ENCODE results near the gene GATM. TPM values are rescaled to one million over a fixed set of nuclear protein-coding genes. Genes with fewer than 3 reads are reported as not detected.

Gene GATM
- total RNA-seq, 5 donors from 2014 or later (not counting 1 experiment from before 2014, with no cell fraction given): 0.49 to 5.5 (median 2.0) TPM

- no peaks in the 10 kb centered on the region for H3K4me1 Mint-ChIP-seq
- DNase-seq (no peak), ATAC-seq (replicated peaks in 1 of 4) (no peak)
- Histone ChIP-seq H3K9me3 (no peaks in the 10 kb centered on the region), H3K4me3 (ENCODE audit: control insufficient read depth in 1 of 2, extremely low read depth in 1 of 2, low read length in 1 of 2) (no peak overlapping the region), H3K4me1 (ENCODE audit: control insufficient read depth in 1 of 2, extremely low read depth in 1 of 2, insufficient read depth in 2 of 2, low read length in 2 of 2) (no peaks in the 10 kb centered on the region), H3K36me3 (ENCODE audit: control insufficient read depth in 2 of 2, extremely low read depth in 1 of 2, insufficient read depth in 1 of 2, low read length in 1 of 2) (no peaks in the 10 kb centered on the region), H3K27ac (ENCODE audit: low read length) (no peak overlapping the region), H3K27me3 (replicated peaks in 1 of 2; ENCODE audit: control insufficient read depth in 2 of 2, extremely low read depth in 1 of 2, insufficient read depth in 2 of 2, low read length in 1 of 2) (peaks cover 4 to 11% of the 10 kb centered on the region in 2 experiments)
- ChIA-PET POLR2A (no interaction called here), CTCF (interaction anchor here in 1 of 2 donors (0.6 kb wide), 1 partner anchor 38 kb away, joined by 4 read pairs; no protein-coding TSS in a partner anchor)
- no peak overlapping the region for H3K4me3 Mint-ChIP-seq
- WGBS (ENCODE audit: insufficient coverage): 79% methylated on average over 3 of the region's 3 CpGs
- H3K27ac Mint-ChIP-seq: no peak overlapping the region
- no peaks in the 10 kb centered on the region for H3K9me3 Mint-ChIP-seq
- H3K27me3 Mint-ChIP-seq: peaks cover 31 to 46% of the 10 kb centered on the region in 2 donors
- no peaks in the 10 kb centered on the region for H3K36me3 Mint-ChIP-seq
Observed at GRCh38 chr15:45349623-45350022, 28.7 kb downstream of the GATM start.

GRCh38 chr15:45347989-45348388 is 30.4 kb downstream of the GATM start:
- H3K4me3 Mint-ChIP-seq: no peak overlapping the region
- H3K4me1 ChIP-seq (ENCODE audit: control insufficient read depth in 1 of 2, extremely low read depth in 1 of 2, insufficient read depth in 2 of 2, low read length in 2 of 2): no peaks in the 10 kb centered on the region
- DNase-seq: no peak
- ChIA-PET POLR2A (no interaction called here), CTCF (no interaction called here)
- H3K9me3 Mint-ChIP-seq: no peaks in the 10 kb centered on the region
- no peak for ATAC-seq (replicated peaks in 1 of 4)
- no peaks in the 10 kb centered on the region for H3K36me3 Mint-ChIP-seq
- no peaks in the 10 kb centered on the region for H3K4me1 Mint-ChIP-seq
- peaks cover 4 to 11% of the 10 kb centered on the region in 2 experiments for H3K27me3 ChIP-seq (replicated peaks in 1 of 2; ENCODE audit: control insufficient read depth in 2 of 2, extremely low read depth in 1 of 2, insufficient read depth in 2 of 2, low read length in 1 of 2)
- H3K36me3 ChIP-seq (ENCODE audit: control insufficient read depth in 2 of 2, extremely low read depth in 1 of 2, insufficient read depth in 1 of 2, low read length in 1 of 2): no peaks in the 10 kb centered on the region
- H3K27ac ChIP-seq (ENCODE audit: low read length): no peak overlapping the region
- H3K27ac Mint-ChIP-seq: no peak overlapping the region
- H3K27me3 Mint-ChIP-seq: peaks cover 31 to 46% of the 10 kb centered on the region in 2 donors
- no peaks in the 10 kb centered on the region for H3K9me3 ChIP-seq
- H3K4me3 ChIP-seq (ENCODE audit: control insufficient read depth in 1 of 2, extremely low read depth in 1 of 2, low read length in 1 of 2): no peak overlapping the region

- DNase-seq: no peak
- Histone ChIP-seq H3K4me3 (ENCODE audit: control insufficient read depth in 1 of 2, extremely low read depth in 1 of 2, low read length in 1 of 2) (no peak overlapping the region), H3K27me3 (replicated peaks in 1 of 2; ENCODE audit: control insufficient read depth in 2 of 2, extremely low read depth in 1 of 2, insufficient read depth in 2 of 2, low read length in 1 of 2) (peaks cover 4 to 15% of the 10 kb centered on the region in 2 experiments), H3K36me3 (ENCODE audit: control insufficient read depth in 2 of 2, extremely low read depth in 1 of 2, insufficient read depth in 1 of 2, low read length in 1 of 2) (no peaks in the 10 kb centered on the region), H3K9me3 (no peaks in the 10 kb centered on the region), H3K27ac (ENCODE audit: low read length) (no peak overlapping the region), H3K4me1 (ENCODE audit: control insufficient read depth in 1 of 2, extremely low read depth in 1 of 2, insufficient read depth in 2 of 2, low read length in 2 of 2) (no peaks in the 10 kb centered on the region)
- Mint-ChIP-seq H3K4me1 (no peaks in the 10 kb centered on the region), H3K9me3 (no peaks in the 10 kb centered on the region), H3K27me3 (peaks cover 27 to 42% of the 10 kb centered on the region in 2 donors), H3K4me3 (no peak overlapping the region), H3K36me3 (no peaks in the 10 kb centered on the region), H3K27ac (no peak overlapping the region)
- ChIA-PET CTCF (no interaction called here), POLR2A (no interaction called here)
- no peak for ATAC-seq (replicated peaks in 1 of 4)
- no CpG with 5 or more reads among the region's 4 CpGs for WGBS (ENCODE audit: insufficient coverage)
Observed at GRCh38 chr15:45347033-45347432, 31.3 kb downstream of the GATM start.

GRCh38 chr15:45346381-45346780 is 32.0 kb downstream of the GATM start:
- no peaks in the 10 kb centered on the region for H3K4me1 Mint-ChIP-seq
- Histone ChIP-seq H3K4me3 (ENCODE audit: control insufficient read depth in 1 of 2, extremely low read depth in 1 of 2, low read length in 1 of 2) (no peak overlapping the region), H3K36me3 (ENCODE audit: control insufficient read depth in 2 of 2, extremely low read depth in 1 of 2, insufficient read depth in 1 of 2, low read length in 1 of 2) (no peaks in the 10 kb centered on the region), H3K27me3 (replicated peaks in 1 of 2; ENCODE audit: control insufficient read depth in 2 of 2, extremely low read depth in 1 of 2, insufficient read depth in 2 of 2, low read length in 1 of 2) (peaks cover 4 to 15% of the 10 kb centered on the region in 2 experiments), H3K4me1 (ENCODE audit: control insufficient read depth in 1 of 2, extremely low read depth in 1 of 2, insufficient read depth in 2 of 2, low read length in 2 of 2) (no peaks in the 10 kb centered on the region), H3K9me3 (no peaks in the 10 kb centered on the region), H3K27ac (ENCODE audit: low read length) (no peak overlapping the region)
- CTCF ChIA-PET: no interaction called here
- ATAC-seq (replicated peaks in 1 of 4) (no peak), DNase-seq (no peak)
- POLR2A ChIA-PET: no interaction called here
- no peaks in the 10 kb centered on the region for H3K36me3 Mint-ChIP-seq
- no CpG with 5 or more reads among the region's 3 CpGs for WGBS (ENCODE audit: insufficient coverage)
- H3K27me3 Mint-ChIP-seq: peaks cover 27 to 38% of the 10 kb centered on the region in 2 donors
- no peak overlapping the region for H3K27ac Mint-ChIP-seq
- no peak overlapping the region for H3K4me3 Mint-ChIP-seq
- no peaks in the 10 kb centered on the region for H3K9me3 Mint-ChIP-seq

- H3K4me1 Mint-ChIP-seq: peaks cover 2 to 4% (median 4%) of the 10 kb centered on the region in 3 donors
- Histone ChIP-seq H3K4me3 (ENCODE audit: control insufficient read depth in 1 of 2, extremely low read depth in 1 of 2, low read length in 1 of 2) (no peak overlapping the region), H3K4me1 (ENCODE audit: control insufficient read depth in 1 of 2, extremely low read depth in 1 of 2, insufficient read depth in 2 of 2, low read length in 2 of 2) (peaks cover 0 to 3% of the 10 kb centered on the region in 2 experiments), H3K9me3 (no peaks in the 10 kb centered on the region), H3K27ac (ENCODE audit: low read length) (no peak overlapping the region), H3K27me3 (replicated peaks in 1 of 2; ENCODE audit: control insufficient read depth in 2 of 2, extremely low read depth in 1 of 2, insufficient read depth in 2 of 2, low read length in 1 of 2) (peaks cover 0 to 10% of the 10 kb centered on the region in 2 experiments), H3K36me3 (ENCODE audit: control insufficient read depth in 2 of 2, extremely low read depth in 1 of 2, insufficient read depth in 1 of 2, low read length in 1 of 2) (no peaks in the 10 kb centered on the region)
- DNase-seq (no peak), ATAC-seq (replicated peaks in 1 of 4) (no peak)
- H3K27ac Mint-ChIP-seq: no peak overlapping the region
- no peaks in the 10 kb centered on the region for H3K36me3 Mint-ChIP-seq
- H3K9me3 Mint-ChIP-seq: peaks cover 0 to 2% (median 0%) of the 10 kb centered on the region in 3 donors
- ChIA-PET CTCF (interaction anchor here in 1 of 2 donors (0.6 kb wide), 2 partner anchors 94 to 290 kb away, joined by 4 to 5 read pairs; no protein-coding TSS in a partner anchor), POLR2A (no interaction called here)
- no peak overlapping the region for H3K4me3 Mint-ChIP-seq
- H3K27me3 Mint-ChIP-seq: peaks cover 20 to 27% of the 10 kb centered on the region in 2 donors
- 80% methylated on average over 1 of the region's 2 CpGs for WGBS (ENCODE audit: insufficient coverage)
Observed at GRCh38 chr15:45343258-45343860, 35.0 kb downstream of the GATM start.

GRCh38 chr15:45341790-45342189 is 36.6 kb downstream of the GATM start:
- H3K9me3 ChIP-seq: no peaks in the 10 kb centered on the region
- Mint-ChIP-seq H3K4me1 (peaks cover 4 to 8% (median 7%) of the 10 kb centered on the region in 3 donors), H3K4me3 (no peak overlapping the region), H3K27me3 (peaks cover 9 to 14% of the 10 kb centered on the region in 2 donors), H3K27ac (no peak overlapping the region), H3K9me3 (peaks cover 0 to 4% (median 0%) of the 10 kb centered on the region in 3 donors), H3K36me3 (no peaks in the 10 kb centered on the region)
- H3K4me3 ChIP-seq (ENCODE audit: control insufficient read depth in 1 of 2, extremely low read depth in 1 of 2, low read length in 1 of 2): no peak overlapping the region
- no peaks in the 10 kb centered on the region for H3K36me3 ChIP-seq (ENCODE audit: control insufficient read depth in 2 of 2, extremely low read depth in 1 of 2, insufficient read depth in 1 of 2, low read length in 1 of 2)
- H3K27me3 ChIP-seq (replicated peaks in 1 of 2; ENCODE audit: control insufficient read depth in 2 of 2, extremely low read depth in 1 of 2, insufficient read depth in 2 of 2, low read length in 1 of 2): peaks cover 0 to 4% of the 10 kb centered on the region in 2 experiments
- no peak for DNase-seq
- H3K27ac ChIP-seq (ENCODE audit: low read length): no peak overlapping the region
- H3K4me1 ChIP-seq (ENCODE audit: control insufficient read depth in 1 of 2, extremely low read depth in 1 of 2, insufficient read depth in 2 of 2, low read length in 2 of 2): peaks cover 0 to 3% of the 10 kb centered on the region in 2 experiments
- ChIA-PET POLR2A (no interaction called here), CTCF (interaction anchor here in 1 of 2 donors (1.3 kb wide), 1 partner anchor 11 kb away, joined by 3 read pairs; no protein-coding TSS in a partner anchor)
- WGBS (ENCODE audit: insufficient coverage): no CpG with 5 or more reads among the region's 4 CpGs
- ATAC-seq (replicated peaks in 1 of 4): no peak

Measured in T-cell (primary cell).